HepG2 (cell line): ENCODE results near the gene COL18A1. TPM values are rescaled to one million over a fixed set of nuclear protein-coding genes. Genes with fewer than 3 reads are reported as not detected.

Experiments
- ATAC-seq: fragments of 200-7000 bp; cut with Tn5 transposase; 3 replicates; pipeline ENCODE4 v1.9.1; 2020; ENCODE audit warnings: mild to moderate bottlenecking, moderate library complexity
- BruUV-seq: library from RNA; stranded (reverse); fragments of 400-500 nt; replicated peaks from 2 replicates; lab custom pipeline; 2021; lab: Mats Ljungman, UMichigan
- CTCF ChIA-PET: fragments of 300-600 bp; formaldehyde crosslinking; extraction: SDS; loops from one replicate; lab custom pipeline; 2021; ENCODE audit warnings: low total read pairs, inconsistent platforms, low intra/inter-chr PET ratio; lab: Yijun Ruan, JAX
- POLR2A ChIA-PET: fragments of 350-600 bp; sonication (Branson Sonifier 250); formaldehyde crosslinking; loops from one replicate; lab custom pipeline; 2020; ENCODE audit warnings: antibody characterized with exemption, inconsistent platforms; lab: Yijun Ruan, JAX
- DNase-seq: peaks from one replicate; pipeline ENCODE4 v3.0.0-alpha.2; 2015; ENCODE audit warnings: low spot score
- FAIRE-seq: peaks from 3 replicates; lab custom pipeline; 2011; peaks lifted over from hg19 to GRCh38; lab: Jason Lieb, UNC
- H2AFZ ChIP-seq: one replicate; pipeline ENCODE4 v1.6.1; 2011; ENCODE audit warnings: low read length, inconsistent platforms
- H3K27ac ChIP-seq: fragments of 300-600 bp; 3 replicates; pipeline ENCODE4 v1.8.0; 2011; ENCODE audit warnings: mixed run types, mild to moderate bottlenecking, mixed read lengths, low read length, inconsistent platforms; ENCODE audit not compliant: insufficient read depth; ENCODE audit errors: extremely low read length
- H3K27me3 ChIP-seq, 2 experiments: fragments of 200-600 bp in 1 of 2; 2 replicates in 1 of 2; 3 replicates in 1 of 2; pipeline versions ENCODE4 v1.6.0 to v1.8.0; 2011; ENCODE audit warnings: low read length in 2 of 2, mild to moderate bottlenecking in 2 of 2, moderate library complexity in 2 of 2, inconsistent platforms in 1 of 2; ENCODE audit not compliant: insufficient read depth in 2 of 2, control insufficient read depth in 1 of 2
- H3K36me3 ChIP-seq, 2 experiments: fragments of 200-600 bp in 1 of 2; replicated peaks in 1 of 2; 2 replicates in 1 of 2; 3 replicates in 1 of 2; pipeline versions ENCODE4 v1.5.1 to v1.8.0; 2011; ENCODE audit warnings: low read length in 2 of 2, inconsistent platforms in 1 of 2; ENCODE audit not compliant: insufficient read depth in 2 of 2, control insufficient read depth in 1 of 2
- H3K4me1 ChIP-seq: 2 replicates; pipeline ENCODE4 v1.5.1; 2012; ENCODE audit warnings: low read length, inconsistent platforms; ENCODE audit not compliant: insufficient read depth
- H3K4me2 ChIP-seq: 2 replicates; pipeline ENCODE4 v1.6.0; 2011; ENCODE audit warnings: low read depth, low read length, inconsistent platforms
- H3K4me3 ChIP-seq, 3 experiments: fragments of 200-600 bp in 1 of 3; sonication (generic), shearing (Covaris generic) in 1 of 3; replicated peaks in 1 of 3; 2 replicates each; pipeline ENCODE4 v1.5.1; 2011 to 2016; ENCODE audit warnings: low read length in 3 of 3, inconsistent platforms in 2 of 3, low read depth in 2 of 3, mild to moderate bottlenecking in 2 of 3, control low read depth in 1 of 3, mixed read lengths in 1 of 3; ENCODE audit not compliant: insufficient read depth in 1 of 3
- H3K79me2 ChIP-seq: one replicate; pipeline ENCODE4 v1.6.1; 2011; ENCODE audit warnings: low read length, inconsistent platforms; ENCODE audit not compliant: insufficient read depth
- H3K9ac ChIP-seq: 2 replicates; pipeline ENCODE4 v1.6.0; 2011; ENCODE audit warnings: mild to moderate bottlenecking, low read depth, low read length, inconsistent platforms; ENCODE audit not compliant: insufficient read depth
- H3K9me3 ChIP-seq: 2 replicates; pipeline ENCODE4 v1.5.1; 2012; ENCODE audit warnings: mild to moderate bottlenecking, low read length
- H4K20me1 ChIP-seq: 2 replicates; pipeline ENCODE4 v1.6.0; 2011; ENCODE audit warnings: inconsistent platforms, mild to moderate bottlenecking, low read length, moderate library complexity; ENCODE audit not compliant: insufficient read depth
- AGO2 ChIP-seq: fragments of 200-400 bp; formaldehyde crosslinking; optimal IDR thresholded peaks from 2 replicates; pipeline ENCODE3; 2017; ENCODE audit warnings: mild to moderate bottlenecking, low read depth, low read length, moderate library complexity
- FLYWCH1 ChIP-seq: sonication (generic); formaldehyde crosslinking; IDR thresholded peaks from 2 replicates; pipeline ENCODE4 v1.8.1; 2023; ENCODE audit warnings: mild to moderate bottlenecking, missing genetic modification reagents
- MAX ChIP-seq: IDR thresholded peaks from 2 replicates; pipeline ENCODE4 v1.6.1; 2012; ENCODE audit warnings: inconsistent platforms
- ZNF687 ChIP-seq: sonication (generic); formaldehyde crosslinking; IDR thresholded peaks from 2 replicates; pipeline ENCODE4 v1.5.1; 2020; ENCODE audit warnings: mild to moderate bottlenecking, missing genetic modification reagents, moderate library complexity
- WGBS: methylation state at CpG from one replicate; pipeline ENCODE4 v1.1.6; 2017; ENCODE audit warnings: low lambda C conversion rate; 5-methylcytosine and 5-hydroxymethylcytosine counted together
- in situ Hi-C: cut with HindIII; loops from 2 replicates; pipeline ENCODE4 v1.10.0; 2017; ENCODE audit warnings: low pct_unique_long_range_greater_than_20kb; ENCODE audit not compliant: extremely low pct_ligation_motif_present
- intact Hi-C: fragments of 100-400 bp; cut with micrococcal nuclease; formaldehyde crosslinking; loops from one replicate; pipeline ENCODE4 v1.10.0; 2022; ENCODE audit not compliant: unreplicated experiment
- polyA plus RNA-seq, 8 experiments: library from polyadenylated mRNA; depleted of rRNA in 3 of 8; stranded (reverse) in 7 of 8; unstranded in 1 of 8; fragments of >200 nt; fragmentation: Illumina TruSeq in 4 of 8; extraction: Trizol in 4 of 8; gene quantifications; 2 replicates each; pipeline versions ENCODE4 v1.2.1 to v1.2.3, GENCODE V29; 2011 to 2016; ENCODE audit warnings: low read depth in 4 of 8, missing spikeins in 1 of 8, mixed read lengths in 1 of 8; ENCODE audit not compliant: insufficient read depth in 1 of 8
- total RNA-seq, 5 experiments: library from RNA; depleted of rRNA; stranded (reverse); fragments of >200 nt; fragmentation: Illumina TruSeq; extraction: Trizol; gene quantifications; 2 replicates each; pipeline ENCODE4 v1.2.3, GENCODE V29; 2016; ENCODE audit warnings: low read depth in 1 of 5

The COL18A1 gene
- total and polyA plus RNA-seq, 2 of the 13 experiments (the other 11 are each of a cell fraction or from before 2014, with no cell fraction given) = 79.0 to 102 TPM

GRCh38 chr21:45440736-45441350, 35.9 kb downstream of the COL18A1 start:
- WGBS = 100% methylated on average over 9 of the region's 22 CpGs
- intact Hi-C loops (no loop called here), in situ Hi-C loops (no loop called here)
- Histone ChIP-seq H3K4me1 (peaks cover 33% of the 10 kb centered on the region), H3K27ac (no peak overlapping the region), H3K36me3 (peaks cover 15 to 17% of the 10 kb centered on the region in 2 experiments), H3K27me3 (no peaks in the 10 kb centered on the region), H3K9ac (no peak overlapping the region), H3K4me3 (no peak overlapping the region), H3K9me3 (no peaks in the 10 kb centered on the region), H3K79me2 (peaks cover 68% of the 10 kb centered on the region), H3K4me2 (no peak overlapping the region), H2AFZ (no peak overlapping the region), H4K20me1 (no peaks in the 10 kb centered on the region)
- no peak for DNase-seq
- BruUV-seq = no TSS peak
- CTCF ChIA-PET = interaction anchor here (3.5 kb wide), 1 partner anchor 148 kb away, joined by 38 read pairs; no protein-coding TSS in a partner anchor
- ATAC-seq = no peak
- FAIRE-seq = no peak
- POLR2A ChIA-PET = interaction anchor here (0.8 to 1.5 kb wide), 5 partner anchors 17 to 148 kb away, joined by 3 to 4 read pairs (median 4); no protein-coding TSS in a partner anchor
- TF ChIP-seq FLYWCH1 (CRISPR knock-in tag) = no peak
- TF ChIP-seq AGO2 = peak; percentile 12

GRCh38 chr21:45441431-45442255, 36.7 kb downstream of the COL18A1 start:
- intact Hi-C loops = no loop called here
- no peak for DNase-seq
- H3K4me2 ChIP-seq = no peak overlapping the region
- TF ChIP-seq MAX = no peak
- peak; percentile 8; the same call in 1 of the 2 replicates for TF ChIP-seq ZNF687 (CRISPR knock-in tag)
- TF ChIP-seq, all 625 proteins: peak for 1
- Histone ChIP-seq H3K79me2 (peaks cover 72% of the 10 kb centered on the region), H3K27me3 (no peaks in the 10 kb centered on the region), H2AFZ (no peak overlapping the region), H4K20me1 (no peaks in the 10 kb centered on the region), H3K4me1 (peaks cover 30% of the 10 kb centered on the region), H3K27ac (peak overlapping the region; percentile 3), H3K9ac (no peak overlapping the region), H3K4me3 (no peak overlapping the region), H3K36me3 (peaks cover 17% of the 10 kb centered on the region in 2 experiments), H3K9me3 (no peaks in the 10 kb centered on the region; the same call in 1 of the 2 replicates)
- ChIA-PET POLR2A (interaction anchor here (1.2 kb wide), 1 partner anchor 149 kb away, joined by 4 read pairs; no protein-coding TSS in a partner anchor), CTCF (interaction anchor here (1.2 kb wide), 1 partner anchor 149 kb away, joined by 4 read pairs; no protein-coding TSS in a partner anchor)
- in situ Hi-C loops = no loop called here
- ATAC-seq = no peak
- no TSS peak for BruUV-seq
- no peak for FAIRE-seq
- 97% methylated on average over 23 of the region's 31 CpGs for WGBS
